ENCODE measurements around the gene CMIP. TPM values are rescaled to one million over a fixed set of nuclear protein-coding genes. Genes with fewer than 3 reads are reported as not detected.

The CMIP gene
- total RNA-seq, 1 donor from 2014 or later: 46.6 TPM

- H3K27ac Mint-ChIP-seq: no peak overlapping the region
- peaks cover 27% of the 10 kb centered on the region for H3K4me1 Mint-ChIP-seq (ENCODE audit: unreplicated experiment)
- DNase-seq (ENCODE audit: extremely low spot score, unreplicated experiment): no peak
- H3K4me3 Mint-ChIP-seq: no peak overlapping the region
- peaks cover 15% of the 10 kb centered on the region for H3K36me3 Mint-ChIP-seq
- H3K27me3 Mint-ChIP-seq: no peaks in the 10 kb centered on the region
- H3K9me3 Mint-ChIP-seq: no peaks in the 10 kb centered on the region
- TF ChIP-seq CTCF (conservative IDR thresholded peaks at IDR 0.05): no peak
These were observed 18.8 kb downstream of the CMIP start for GRCh38 chr16:81463296-81463890.

GRCh38 chr16:81464279-81464678 is 19.7 kb downstream of the CMIP start:
- Mint-ChIP-seq H3K9me3 (no peaks in the 10 kb centered on the region), H3K27ac (no peak overlapping the region), H3K36me3 (peaks cover 10% of the 10 kb centered on the region), H3K27me3 (no peaks in the 10 kb centered on the region), H3K4me3 (no peak overlapping the region), H3K4me1 (ENCODE audit: unreplicated experiment) (peaks cover 24% of the 10 kb centered on the region)
- no peak for TF ChIP-seq CTCF (conservative IDR thresholded peaks at IDR 0.05)
- DNase-seq (ENCODE audit: extremely low spot score, unreplicated experiment): no peak

- Mint-ChIP-seq H3K27me3 (no peaks in the 10 kb centered on the region), H3K9me3 (no peaks in the 10 kb centered on the region), H3K4me3 (no peak overlapping the region), H3K27ac (no peak overlapping the region), H3K4me1 (ENCODE audit: unreplicated experiment) (peaks cover 34% of the 10 kb centered on the region), H3K36me3 (peaks cover 9% of the 10 kb centered on the region)
- DNase-seq (ENCODE audit: extremely low spot score, unreplicated experiment): no peak
- no peak for TF ChIP-seq CTCF (conservative IDR thresholded peaks at IDR 0.05)
These were observed 20.9 kb downstream of the CMIP start for GRCh38 chr16:81465375-81465943.

GRCh38 chr16:81466356-81466980 is 21.9 kb downstream of the CMIP start:
- TF ChIP-seq CTCF (conservative IDR thresholded peaks at IDR 0.05): no peak
- no peaks in the 10 kb centered on the region for H3K9me3 Mint-ChIP-seq
- DNase-seq (ENCODE audit: extremely low spot score, unreplicated experiment): no peak
- H3K27me3 Mint-ChIP-seq: no peaks in the 10 kb centered on the region
- no peak overlapping the region for H3K4me3 Mint-ChIP-seq
- peaks cover 31% of the 10 kb centered on the region for H3K4me1 Mint-ChIP-seq (ENCODE audit: unreplicated experiment)
- H3K27ac Mint-ChIP-seq: no peak overlapping the region
- peaks cover 5% of the 10 kb centered on the region for H3K36me3 Mint-ChIP-seq

GRCh38 chr16:81467072-81467471 is 22.5 kb downstream of the CMIP start:
- H3K27ac Mint-ChIP-seq: no peak overlapping the region
- H3K9me3 Mint-ChIP-seq: no peaks in the 10 kb centered on the region
- no peak for TF ChIP-seq CTCF (conservative IDR thresholded peaks at IDR 0.05)
- H3K36me3 Mint-ChIP-seq: peaks cover 8% of the 10 kb centered on the region
- peaks cover 32% of the 10 kb centered on the region for H3K4me1 Mint-ChIP-seq (ENCODE audit: unreplicated experiment)
- H3K27me3 Mint-ChIP-seq: no peaks in the 10 kb centered on the region
- DNase-seq (ENCODE audit: extremely low spot score, unreplicated experiment): no peak
- H3K4me3 Mint-ChIP-seq: no peak overlapping the region
